Eye (tissue), 1 donor: Measurements from ENCODE around the gene EIF2B4.

Experiments used
- DNase-seq: peaks from one replicate; pipeline ENCODE4 v3.0.0-alpha.2; 2015

Gene EIF2B4

GRCh38 chr2:27370026-27370815, at the start of gene EIF2B4, which contains the start of gene SNX17:
TSS of gene EIF2B4 (minus strand) at chr2:27370338. CDS start at chr2:27370314, 24 bp downstream.
TSS of gene SNX17 (plus strand) at chr2:27370616. CDS start at chr2:27370744, 128 bp downstream.
- DNase-seq = peak; percentile 100

GRCh38 chr2:27416151-27416550, 46.0 kb upstream of the EIF2B4 start:
- DNase-seq = no peak

- DNase-seq = no peak
Observed at GRCh38 chr2:27412419-27413152, 42.4 kb upstream of the EIF2B4 start.

GRCh38 chr2:27409321-27410073, 39.4 kb upstream of the EIF2B4 start, which contains the start of gene PPM1G:
TSS of gene PPM1G (minus strand) at chr2:27409591. CDS start at chr2:27409422, 169 bp downstream.
- DNase-seq = peak; percentile 96

GRCh38 chr2:27408601-27409320, 38.6 kb upstream of the EIF2B4 start:
- no peak for DNase-seq

- DNase-seq = peak; percentile 71
Observed at GRCh38 chr2:27407798-27408491, 37.8 kb upstream of the EIF2B4 start.

- DNase-seq = no peak
Observed at GRCh38 chr2:27400348-27401135, 30.4 kb upstream of the EIF2B4 start.

- no peak for DNase-seq
Observed at GRCh38 chr2:27398962-27399361, 28.8 kb upstream of the EIF2B4 start.

GRCh38 chr2:27393225-27393624, 23.1 kb upstream of the EIF2B4 start:
- no peak for DNase-seq

- no peak for DNase-seq
Observed at GRCh38 chr2:27390822-27391679, 20.9 kb upstream of the EIF2B4 start.

- no peak for DNase-seq
Observed at GRCh38 chr2:27381577-27382181, 11.5 kb upstream of the EIF2B4 start.

GRCh38 chr2:27380626-27381545, 10.7 kb upstream of the EIF2B4 start, which contains the start of gene ZNF513:
TSS of gene ZNF513 (minus strand) at chr2:27380734. CDS start at chr2:27380526, 208 bp downstream.
- DNase-seq = peak; percentile 98

GRCh38 chr2:27379836-27380625, 9.9 kb upstream of the EIF2B4 start:
- peak; percentile 90 for DNase-seq

- no peak for DNase-seq
Observed at GRCh38 chr2:27379383-27379835, 9.3 kb upstream of the EIF2B4 start.

- DNase-seq = no peak
Observed at GRCh38 chr2:27378809-27379290, 8.7 kb upstream of the EIF2B4 start.

- DNase-seq = peak; percentile 14
Observed at GRCh38 chr2:27378096-27378808, 8.1 kb upstream of the EIF2B4 start.
